Calu3 (cell line): ENCODE data around the gene TSPAN18. TPM values are rescaled to one million over a fixed set of nuclear protein-coding genes. Genes with fewer than 3 reads are reported as not detected.

Experiments
- BruUV-seq: library from RNA; stranded (reverse); fragments of 400-500 nt; replicated peaks from 2 replicates; lab custom pipeline; 2021; lab: Mats Ljungman, UMichigan
- CTCF ChIA-PET: fragments of 300-600 bp; sonication (Branson Sonifier 250); formaldehyde crosslinking; loops from one replicate; lab custom pipeline; 2022; ENCODE audit warnings: antibody characterized with exemption; lab: Charles Lee
- DNase-seq: peaks from one replicate; pipeline ENCODE4 v3.0.0; 2022
- H3K27ac Mint-ChIP-seq: one replicate; pipeline ENCODE4 v1.8.0; 2022; ENCODE audit warnings: mixed read lengths; ENCODE audit not compliant: unreplicated experiment
- H3K27me3 Mint-ChIP-seq: one replicate; pipeline ENCODE4 v1.8.0; 2022; ENCODE audit warnings: mixed read lengths; ENCODE audit not compliant: unreplicated experiment
- H3K36me3 Mint-ChIP-seq: one replicate; pipeline ENCODE4 v1.8.0; 2022; ENCODE audit warnings: mild to moderate bottlenecking, moderate library complexity, mixed read lengths; ENCODE audit not compliant: insufficient read depth, unreplicated experiment
- H3K4me1 Mint-ChIP-seq: one replicate; pipeline ENCODE4 v1.8.0; 2022; ENCODE audit warnings: mild to moderate bottlenecking, low read depth, mixed read lengths; ENCODE audit not compliant: unreplicated experiment
- H3K4me3 Mint-ChIP-seq: one replicate; pipeline ENCODE4 v1.8.0; 2022; ENCODE audit warnings: mild to moderate bottlenecking, low read depth, moderate library complexity, mixed read lengths; ENCODE audit not compliant: unreplicated experiment
- H3K9me3 Mint-ChIP-seq: one replicate; pipeline ENCODE4 v1.8.0; 2022; ENCODE audit warnings: low read depth, mixed read lengths; ENCODE audit not compliant: unreplicated experiment
- intact Hi-C: fragments of 100-400 bp; cut with micrococcal nuclease; formaldehyde crosslinking; loops from one replicate; pipeline ENCODE4 v1.10.0; 2022; ENCODE audit not compliant: unreplicated experiment
- total RNA-seq: library from RNA; stranded (reverse); gene quantifications from 2 replicates; pipeline ENCODE4 v1.2.3, GENCODE V29; 2022
- TF ChIP-seq, protein P1 (sequence below): fragments of 200-600 bp; IDR thresholded peaks from one replicate; pipeline ENCODE4 v1.8.0; 2022; ENCODE audit warnings: antibody characterized with exemption; ENCODE audit not compliant: unreplicated experiment

The TSPAN18 gene
- total RNA-seq, 1 experiment from 2014 or later: not detected

DNA sequence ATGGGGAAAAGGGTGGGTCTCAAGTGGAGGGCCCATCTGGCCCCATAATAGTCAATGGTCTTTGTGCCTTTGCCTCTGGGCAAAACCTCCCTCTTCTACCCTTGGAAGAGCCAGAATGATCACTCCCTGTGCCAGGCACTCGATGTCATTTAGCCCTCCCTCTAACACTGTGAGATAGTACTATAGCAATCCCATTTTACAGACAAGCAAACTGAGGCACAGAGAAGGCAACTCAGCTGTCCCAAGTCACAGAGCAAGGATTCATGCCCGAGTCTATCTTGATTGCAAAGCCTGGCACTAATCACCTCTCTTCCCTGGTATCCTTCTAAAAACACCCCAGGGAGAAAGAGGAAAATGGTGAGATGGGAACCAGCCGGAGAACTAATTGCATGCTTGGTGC is 147.5 kb downstream of the TSPAN18 start:
- Mint-ChIP-seq H3K4me3 (no peak overlapping the region), H3K4me1 (no peaks in the 10 kb centered on the region), H3K27me3 (peaks cover 26% of the 10 kb centered on the region), H3K27ac (no peak overlapping the region), H3K9me3 (no peaks in the 10 kb centered on the region), H3K36me3 (no peaks in the 10 kb centered on the region)
- intact Hi-C loops: no loop called here
- BruUV-seq: no TSS peak
- CTCF ChIA-PET: no interaction called here
- TF ChIP-seq, protein P1, sequence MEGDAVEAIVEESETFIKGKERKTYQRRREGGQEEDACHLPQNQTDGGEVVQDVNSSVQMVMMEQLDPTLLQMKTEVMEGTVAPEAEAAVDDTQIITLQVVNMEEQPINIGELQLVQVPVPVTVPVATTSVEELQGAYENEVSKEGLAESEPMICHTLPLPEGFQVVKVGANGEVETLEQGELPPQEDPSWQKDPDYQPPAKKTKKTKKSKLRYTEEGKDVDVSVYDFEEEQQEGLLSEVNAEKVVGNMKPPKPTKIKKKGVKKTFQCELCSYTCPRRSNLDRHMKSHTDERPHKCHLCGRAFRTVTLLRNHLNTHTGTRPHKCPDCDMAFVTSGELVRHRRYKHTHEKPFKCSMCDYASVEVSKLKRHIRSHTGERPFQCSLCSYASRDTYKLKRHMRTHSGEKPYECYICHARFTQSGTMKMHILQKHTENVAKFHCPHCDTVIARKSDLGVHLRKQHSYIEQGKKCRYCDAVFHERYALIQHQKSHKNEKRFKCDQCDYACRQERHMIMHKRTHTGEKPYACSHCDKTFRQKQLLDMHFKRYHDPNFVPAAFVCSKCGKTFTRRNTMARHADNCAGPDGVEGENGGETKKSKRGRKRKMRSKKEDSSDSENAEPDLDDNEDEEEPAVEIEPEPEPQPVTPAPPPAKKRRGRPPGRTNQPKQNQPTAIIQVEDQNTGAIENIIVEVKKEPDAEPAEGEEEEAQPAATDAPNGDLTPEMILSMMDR: no peak
- DNase-seq: no peak

DNA sequence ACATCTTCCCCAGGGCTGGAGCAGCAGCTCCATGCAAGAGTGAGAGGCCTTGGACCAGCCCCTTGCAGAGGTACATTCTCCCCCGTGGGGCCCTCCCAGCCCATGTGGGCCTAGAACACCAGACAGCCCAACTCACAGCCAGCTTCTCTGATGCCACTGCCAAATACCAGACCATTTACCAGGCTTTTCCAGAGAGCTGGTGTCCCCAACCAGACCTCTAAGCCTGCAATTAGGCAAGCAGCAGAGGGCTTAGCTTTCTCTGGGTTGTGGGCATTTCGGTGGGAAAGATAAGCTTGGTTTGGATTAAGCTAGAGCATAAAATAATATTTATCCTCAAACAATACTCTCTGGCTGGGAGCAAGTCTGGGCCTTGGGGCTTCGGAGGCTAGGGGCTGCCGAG is 148.3 kb downstream of the TSPAN18 start:
- CTCF ChIA-PET: no interaction called here
- intact Hi-C loops: no loop called here
- Mint-ChIP-seq H3K4me1 (no peaks in the 10 kb centered on the region), H3K27ac (no peak overlapping the region), H3K4me3 (no peak overlapping the region), H3K9me3 (no peaks in the 10 kb centered on the region), H3K27me3 (peaks cover 26% of the 10 kb centered on the region), H3K36me3 (no peaks in the 10 kb centered on the region)
- TF ChIP-seq, protein P1: no peak
- no TSS peak for BruUV-seq
- no peak for DNase-seq

DNA sequence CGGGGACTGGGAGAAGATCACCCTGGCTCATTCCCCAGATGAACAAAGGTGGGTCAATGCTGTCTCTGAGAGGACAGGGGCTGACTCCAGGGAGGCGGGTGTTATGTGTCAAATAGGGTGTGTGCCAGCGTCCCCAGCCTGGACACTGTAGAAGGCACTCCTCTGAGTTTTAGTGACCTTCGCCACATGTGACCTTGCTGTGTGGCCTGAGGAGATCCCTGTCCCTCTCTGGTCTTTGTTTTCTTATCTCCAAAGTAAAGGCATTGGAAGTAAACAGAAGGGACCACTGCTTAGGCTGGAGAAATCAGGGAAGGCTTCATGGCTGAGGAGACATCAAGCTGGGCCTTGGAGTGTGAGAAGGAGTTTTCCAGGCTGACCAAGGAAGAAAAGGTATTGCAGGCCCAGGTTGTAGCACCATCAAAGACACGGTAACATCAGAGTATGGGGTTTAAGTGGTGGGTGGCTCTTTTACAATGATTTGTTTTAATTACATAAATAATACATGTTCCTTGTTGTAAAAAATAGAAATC is 149.5 kb downstream of the TSPAN18 start:
- H3K27me3 Mint-ChIP-seq: peaks cover 27% of the 10 kb centered on the region
- no peak for DNase-seq
- CTCF ChIA-PET: no interaction called here
- TF ChIP-seq, protein P1: no peak
- no peak overlapping the region for H3K27ac Mint-ChIP-seq
- no peaks in the 10 kb centered on the region for H3K4me1 Mint-ChIP-seq
- H3K4me3 Mint-ChIP-seq: no peak overlapping the region
- no peaks in the 10 kb centered on the region for H3K36me3 Mint-ChIP-seq
- BruUV-seq: no TSS peak
- intact Hi-C loops: no loop called here
- H3K9me3 Mint-ChIP-seq: no peaks in the 10 kb centered on the region

DNA sequence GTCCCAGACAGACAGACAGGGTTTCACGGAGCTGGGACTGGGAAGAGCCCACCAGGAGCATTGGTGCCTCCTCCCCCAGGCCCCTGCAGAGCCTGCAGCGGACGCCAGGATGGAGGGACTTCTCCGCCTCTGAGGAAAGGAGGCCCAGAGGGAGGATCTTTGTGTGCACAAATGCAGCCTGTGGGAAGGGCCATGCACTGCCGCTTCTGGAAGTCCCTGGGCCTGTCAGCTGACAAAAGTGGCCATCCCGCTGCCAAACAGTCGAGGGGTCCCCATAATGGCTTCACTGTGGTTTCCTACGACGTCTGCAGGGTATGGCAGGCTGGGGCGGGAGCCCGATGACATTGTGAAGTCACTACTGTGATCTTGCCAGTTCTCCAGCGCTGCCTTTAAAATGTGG is 150.1 kb downstream of the TSPAN18 start:
- Mint-ChIP-seq H3K4me1 (no peaks in the 10 kb centered on the region), H3K36me3 (no peaks in the 10 kb centered on the region), H3K9me3 (no peaks in the 10 kb centered on the region), H3K27ac (no peak overlapping the region), H3K27me3 (peaks cover 33% of the 10 kb centered on the region), H3K4me3 (no peak overlapping the region)
- CTCF ChIA-PET: no interaction called here
- intact Hi-C loops: no loop called here
- DNase-seq: no peak
- TF ChIP-seq, protein P1: no peak
- no TSS peak for BruUV-seq
